Erythroblast (primary cell): ENCODE data around the gene PPARG.

Experiments used
- GATA1 ChIP-seq: IDR thresholded peaks from 2 replicates; pipeline ENCODE4 v1.6.1; 2011; ENCODE audit warnings: low read depth, mild to moderate bottlenecking, control low read depth, low read length, moderate library complexity
- POLR2A ChIP-seq: IDR thresholded peaks from 2 replicates; pipeline ENCODE4 v1.6.1; 2011; ENCODE audit warnings: mild to moderate bottlenecking, low read length

- no peak for TF ChIP-seq POLR2A
- no peak for TF ChIP-seq GATA1
Observed at GRCh38 chr3:12381199-12381598, 92.3 kb downstream of the PPARG start.
